Coronary artery (tissue), 2 donors: ENCODE measurements around the gene ULK4.

ENCODE experiments used
- DNase-seq: peaks from one replicate; pipeline ENCODE4 v3.0.0-alpha.2; 2017; ENCODE audit warnings: low spot score
- H3K27ac ChIP-seq, 2 donors: fragments of 200-600 bp; sonication (generic); one replicate each; pipeline ENCODE4 v1.5.1; 2016 to 2019
- H3K4me3 ChIP-seq: fragments of 200-600 bp; sonication (generic); 2 replicates; pipeline ENCODE4 v1.5.1; 2016; ENCODE audit warnings: mild to moderate bottlenecking, moderate library complexity
- CTCF ChIP-seq: fragments of 200-600 bp; sonication (generic); IDR thresholded peaks from one replicate; pipeline ENCODE4 v1.5.1; 2019; ENCODE audit warnings: antibody characterized with exemption

Gene ULK4

GRCh38 chr3:41690766-41691563, 270.9 kb downstream of the ULK4 start:
- Histone ChIP-seq H3K4me3 (no peak overlapping the region), H3K27ac (no peak overlapping the region)
- DNase-seq: no peak
- no peak for TF ChIP-seq CTCF

GRCh38 chr3:41688595-41689380, 273.1 kb downstream of the ULK4 start:
- TF ChIP-seq CTCF: no peak
- no peak overlapping the region for H3K4me3 ChIP-seq
- H3K27ac ChIP-seq: peak overlapping the region; percentile 52 to 54
- no peak for DNase-seq

- TF ChIP-seq CTCF: no peak
- Histone ChIP-seq H3K27ac (peak overlapping the region in 1 of 2 donors; percentile 18), H3K4me3 (no peak overlapping the region)
- DNase-seq: no peak
These were observed 276.8 kb downstream of the ULK4 start for GRCh38 chr3:41684797-41685735.

DNA sequence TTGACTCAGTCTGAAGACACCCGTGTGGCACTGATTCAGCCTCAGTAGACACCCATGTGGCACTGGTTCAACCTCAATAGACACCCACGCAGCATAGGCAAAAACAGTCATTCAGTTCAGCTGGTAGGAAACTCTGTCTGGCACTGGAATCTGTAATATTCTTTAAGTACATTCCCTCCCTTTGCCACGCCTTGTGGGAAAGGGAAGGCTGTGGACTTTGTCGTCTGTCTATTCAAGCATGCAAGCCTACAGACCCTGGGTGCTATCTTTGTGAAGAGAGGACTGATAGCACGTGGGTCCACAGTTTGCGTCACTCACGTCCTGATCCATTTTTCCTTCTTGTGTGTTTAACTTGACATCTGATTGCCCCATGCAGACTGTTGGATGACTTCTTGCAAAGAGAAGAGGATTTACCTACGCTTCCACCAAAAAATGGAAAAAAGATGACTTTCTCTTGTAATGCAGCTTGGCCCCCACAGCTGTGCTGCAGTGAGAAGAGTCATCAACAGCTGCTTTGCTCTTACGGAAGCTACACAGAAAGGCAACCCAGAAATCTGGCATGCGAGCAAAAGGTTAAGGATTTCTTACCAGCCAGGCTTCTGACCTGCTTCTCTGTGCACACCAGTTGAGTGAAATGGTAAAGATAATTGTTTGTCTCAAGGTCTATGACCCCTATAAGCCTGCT, 278.1 kb downstream of the ULK4 start:
- no peak overlapping the region for H3K27ac ChIP-seq
- DNase-seq: no peak
- no peak overlapping the region for H3K4me3 ChIP-seq
- TF ChIP-seq CTCF: no peak

DNA sequence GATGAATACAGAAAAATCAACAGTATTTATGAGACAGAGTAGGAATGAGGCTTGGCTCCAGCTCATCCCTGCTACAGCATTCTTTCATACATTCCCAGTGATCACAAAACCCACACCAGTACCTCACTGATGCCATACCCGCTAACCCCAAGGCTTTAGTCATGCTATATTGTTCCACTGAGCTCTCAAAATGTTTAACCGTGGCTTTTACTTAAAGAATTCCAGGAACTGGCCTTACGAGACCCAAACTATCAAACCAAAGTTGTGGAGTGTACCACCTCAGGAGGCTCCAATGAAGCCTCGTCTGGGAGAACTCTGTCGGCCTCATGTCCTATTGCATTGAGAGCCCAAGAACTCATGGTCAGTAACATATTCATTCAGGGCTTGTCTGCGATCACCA, 278.9 kb downstream of the ULK4 start:
- no peak overlapping the region for H3K27ac ChIP-seq
- no peak for DNase-seq
- H3K4me3 ChIP-seq: no peak overlapping the region
- no peak for TF ChIP-seq CTCF

GRCh38 chr3:41682382-41682781, 279.5 kb downstream of the ULK4 start:
- Histone ChIP-seq H3K4me3 (no peak overlapping the region), H3K27ac (no peak overlapping the region)
- no peak for TF ChIP-seq CTCF
- DNase-seq: no peak
